GM12878 (cell line): ENCODE measurements around the gene MPC1. TPM values are rescaled to one million over a fixed set of nuclear protein-coding genes. Genes with fewer than 3 reads are reported as not detected.

Experiments
- ATF3 ChIP-seq: IDR thresholded peaks from 2 replicates; pipeline ENCODE4 v1.6.1; 2011; ENCODE audit warnings: low read depth, mild to moderate bottlenecking, low read length, moderate library complexity, borderline replicate concordance; ENCODE audit errors: extremely low read depth
- ATF7 ChIP-seq: fragments of 450-650 bp; IDR thresholded peaks from 2 replicates; pipeline ENCODE4 v1.6.1; 2016; ENCODE audit warnings: low read depth, mild to moderate bottlenecking
- BCL11A ChIP-seq: IDR thresholded peaks from 2 replicates; pipeline ENCODE4 v1.6.1; 2011; ENCODE audit warnings: low read depth, low read length
- CHD2 ChIP-seq: IDR thresholded peaks from 2 replicates; pipeline ENCODE4 v1.6.1; 2011; ENCODE audit warnings: low read depth, low read length, improper control_type of control experiment, borderline replicate concordance
- MAX ChIP-seq: IDR thresholded peaks from 2 replicates; pipeline ENCODE4 v1.6.1; 2012; ENCODE audit warnings: low read depth, low read length, improper control_type of control experiment
- MEF2A ChIP-seq: IDR thresholded peaks from 2 replicates; pipeline ENCODE4 v1.6.1; 2011; ENCODE audit warnings: low read depth, mild to moderate bottlenecking, low read length, moderate library complexity; ENCODE audit not compliant: insufficient read depth
- MTA2 ChIP-seq: fragments of 450-650 bp; IDR thresholded peaks from 2 replicates; pipeline ENCODE4 v1.6.1; 2016; ENCODE audit warnings: low read depth, mild to moderate bottlenecking, moderate library complexity
- MYB ChIP-seq: fragments of 150-350 bp; IDR thresholded peaks from 2 replicates; pipeline ENCODE4 v1.6.1; 2014; ENCODE audit warnings: mild to moderate bottlenecking, low read depth, low read length, borderline replicate concordance
- NFYA ChIP-seq: IDR thresholded peaks from 2 replicates; pipeline ENCODE4 v1.6.1; 2011; ENCODE audit warnings: low read depth, mild to moderate bottlenecking, low read length, improper control_type of control experiment, borderline replicate concordance
- NR2F1 ChIP-seq: fragments of 450-650 bp; conservative IDR thresholded peaks from 2 replicates; pipeline ENCODE4 v1.6.1; 2017; ENCODE audit warnings: mild to moderate bottlenecking
- PKNOX1 ChIP-seq: fragments of 450-650 bp; IDR thresholded peaks from 2 replicates; pipeline ENCODE4 v1.6.1; 2016; ENCODE audit warnings: mild to moderate bottlenecking
- RAD51 ChIP-seq: fragments of 450-650 bp; IDR thresholded peaks from 2 replicates; pipeline ENCODE4 v1.6.1; 2016; ENCODE audit warnings: moderate library complexity, mild to moderate bottlenecking, inconsistent platforms
- RELB ChIP-seq: fragments of 450-650 bp; IDR thresholded peaks from 2 replicates; pipeline ENCODE4 v1.6.1; 2017; ENCODE audit warnings: low read depth, mild to moderate bottlenecking, moderate library complexity
- SIX5 ChIP-seq: IDR thresholded peaks from 2 replicates; pipeline ENCODE4 v1.6.1; 2011; ENCODE audit warnings: mild to moderate bottlenecking, low read depth, low read length, moderate library complexity; ENCODE audit not compliant: severe bottlenecking
- SMAD1 ChIP-seq: fragments of 450-650 bp; IDR thresholded peaks from 2 replicates; pipeline ENCODE4 v1.6.1; 2018; ENCODE audit warnings: mild to moderate bottlenecking, low read depth; ENCODE audit not compliant: partially characterized antibody
- SMC3 ChIP-seq: IDR thresholded peaks from 2 replicates; pipeline ENCODE4 v1.6.1; 2011; ENCODE audit warnings: low read length, improper control_type of control experiment, borderline replicate concordance
- SPI1 ChIP-seq: IDR thresholded peaks from 2 replicates; pipeline ENCODE4 v1.6.1; 2011; ENCODE audit warnings: low read depth, mild to moderate bottlenecking, low read length, moderate library complexity, borderline replicate concordance; ENCODE audit not compliant: insufficient read depth
- SREBF1 ChIP-seq: IDR thresholded peaks from 2 replicates; pipeline ENCODE4 v1.6.1; 2012; ENCODE audit warnings: mild to moderate bottlenecking, low read length
- SUPT20H ChIP-seq: IDR thresholded peaks from 2 replicates; pipeline ENCODE4 v1.6.1; 2011; ENCODE audit warnings: low read depth, mild to moderate bottlenecking, low read length, moderate library complexity, borderline replicate concordance; ENCODE audit not compliant: control insufficient read depth
- TARDBP ChIP-seq: IDR thresholded peaks from 2 replicates; pipeline ENCODE4 v1.6.1; 2016; ENCODE audit warnings: borderline replicate concordance
- TCF7 ChIP-seq: IDR thresholded peaks from 2 replicates; pipeline ENCODE4 v1.6.1; 2014; ENCODE audit warnings: antibody characterized with exemption, borderline replicate concordance
- ZNF687 ChIP-seq: fragments of 450-650 bp; IDR thresholded peaks from 2 replicates; pipeline ENCODE4 v1.6.1; 2017; ENCODE audit warnings: mild to moderate bottlenecking, moderate library complexity
- ZSCAN29 ChIP-seq: fragments of 450-650 bp; IDR thresholded peaks from 2 replicates; pipeline ENCODE4 v1.6.1; 2017; ENCODE audit warnings: mild to moderate bottlenecking, moderate library complexity
- polyA plus RNA-seq, 11 experiments: library from polyadenylated mRNA; depleted of rRNA in 4 of 11; unstranded in 6 of 11; stranded (reverse) in 5 of 11; fragments of >200 nt; fragmentation: Nextera tagmentation in 4 of 11; fragmentation: Illumina TruSeq in 1 of 11; extraction: Ambion mirVana in 4 of 11; extraction: Trizol in 1 of 11; gene quantifications; 1 replicate in 1 of 11; 2 replicates in 10 of 11; pipeline versions ENCODE4 v1.2.1 to v1.2.3, GENCODE V29; 2011 to 2016; ENCODE audit warnings: inconsistent platforms in 2 of 11, missing spikeins in 2 of 11, low read depth in 1 of 11
- total RNA-seq, 4 experiments: library from RNA; depleted of rRNA in 3 of 4; stranded (reverse); fragments of >200 nt in 3 of 4; fragmentation: Illumina TruSeq in 1 of 4; extraction: Trizol in 1 of 4; gene quantifications; 2 replicates each; pipeline versions ENCODE4 v1.2.1 to v1.2.3, GENCODE V29; 2013 to 2021

MPC1 gene
- total and polyA plus RNA-seq, 10 of the 15 experiments (the other 5 are each of a cell fraction or from before 2014, with no cell fraction given): 53.2 to 177 (median 78.8) TPM

GRCh38 chr6:166417285-166417691 is 34.5 kb upstream of the MPC1 start (continued):
- TF ChIP-seq PKNOX1 (no peak), ATF3 (no peak), BCL11A (no peak), CHD2 (no peak), NFYA (no peak), SMC3 (no peak), SPI1 (no peak), ZNF687 (no peak), ATF7 (peak; percentile 65), SMAD1 (no peak), MYB (no peak), NR2F1 (0 out of 2 replicates have a peak, but pooled peaks have one; percentile 32), SIX5 (no peak), SUPT20H (no peak), MAX (no peak), MEF2A (no peak), MTA2 (peak; percentile 52), TARDBP (no peak), TCF7 (no peak), SREBF1 (no peak), ZSCAN29 (no peak), RAD51 (peak; percentile 39; the same call in 1 of the 2 replicates), RELB (0 out of 2 replicates have a peak, but pooled peaks have one; percentile 37)
